NCI-H345 treated with DMSO at 0.1 percent for 48 hours (cell line): ENCODE results near the gene TECPR1.

Source experiments
- DNase-seq: peaks from one replicate; lab custom pipeline; 2025; ENCODE audit not compliant: unreplicated experiment; lab: John Stamatoyannopoulos, UW

Gene TECPR1

DNA sequence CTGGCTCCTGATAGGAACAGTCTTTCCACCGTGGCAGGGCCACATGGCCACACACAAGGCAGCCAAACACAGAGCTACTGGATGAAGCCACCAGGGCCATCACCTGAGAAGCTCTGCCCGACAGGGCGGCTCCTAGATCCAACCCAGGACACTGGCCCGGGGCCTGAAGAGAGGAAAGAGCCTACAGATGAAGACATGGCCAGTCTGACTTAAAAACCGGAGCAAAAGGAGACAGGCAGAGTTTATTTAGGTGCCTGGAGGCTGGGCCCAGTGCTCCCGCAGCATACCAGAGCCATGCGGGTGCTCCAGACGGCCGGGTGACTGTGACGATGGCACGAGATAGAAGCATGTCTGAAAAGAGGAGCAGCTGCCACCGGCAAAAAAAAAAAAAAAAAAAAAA is 3.9 kb downstream of the TECPR1 start:
- no peak for DNase-seq

- DNase-seq: no peak
Measured at GRCh38 chr7:98244871-98245270, 7.2 kb downstream of the TECPR1 start.

DNA sequence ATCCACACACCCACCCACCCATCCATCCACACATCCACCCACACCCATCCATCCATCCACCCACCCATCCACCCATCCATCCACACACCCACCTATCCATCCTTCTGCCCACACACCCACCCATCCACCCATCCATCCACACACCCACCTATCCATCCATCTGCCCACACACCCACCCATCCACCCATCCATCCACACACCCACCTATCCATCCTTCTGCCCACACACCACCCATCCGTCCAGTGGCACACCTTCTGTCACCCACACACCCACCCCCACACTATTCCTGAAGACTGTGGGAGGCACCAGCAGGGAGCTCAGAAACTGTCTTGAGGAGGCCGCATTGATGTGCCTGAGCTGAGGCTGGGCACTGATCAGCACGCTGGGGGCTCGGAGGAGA is 9.1 kb downstream of the TECPR1 start:
- no peak for DNase-seq

DNA sequence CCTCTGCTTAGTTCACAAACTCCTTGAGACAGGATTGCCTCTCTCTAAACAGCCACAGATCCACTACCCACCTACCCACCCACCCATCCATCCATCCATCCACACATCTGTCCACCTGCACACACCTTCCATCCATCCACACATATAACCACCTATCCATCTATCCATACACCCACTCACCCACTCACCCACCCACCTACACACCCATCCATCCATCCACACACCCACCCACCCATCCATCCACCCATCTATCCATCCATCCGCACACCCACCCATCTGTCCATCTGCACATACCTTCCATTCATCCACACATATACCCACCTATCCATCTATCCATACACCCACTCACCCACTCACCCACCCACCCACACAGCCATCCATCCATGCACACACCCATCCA is 9.7 kb downstream of the TECPR1 start:
- DNase-seq: no peak

DNA sequence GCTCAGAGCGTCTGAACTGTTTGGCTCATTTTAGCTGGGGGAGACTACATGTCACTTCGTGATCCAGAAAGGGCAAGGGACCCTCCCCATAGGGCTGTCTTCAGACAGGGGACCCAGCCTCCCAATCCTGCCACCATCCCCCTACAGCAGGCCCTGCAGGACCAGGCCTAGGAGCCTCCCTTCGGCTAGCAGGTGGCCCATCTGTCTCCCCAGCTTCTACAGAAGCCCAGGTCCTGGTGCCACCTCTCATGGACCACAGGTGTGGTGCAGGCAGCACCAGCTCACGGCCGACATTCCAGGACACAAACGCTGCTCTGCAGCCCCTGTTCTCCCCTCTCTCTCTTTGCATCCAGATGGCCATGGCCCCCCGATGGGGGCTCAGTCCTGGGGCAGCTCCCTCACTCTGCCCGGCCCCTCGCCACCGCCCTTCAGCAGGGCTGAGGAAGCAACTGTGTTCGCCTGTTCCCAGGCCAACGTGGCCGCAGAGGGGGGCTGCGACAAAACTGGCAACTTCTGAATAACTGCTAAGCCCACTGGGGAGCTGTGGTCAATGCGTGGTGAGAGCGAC is 10.3 kb downstream of the TECPR1 start:
- DNase-seq: no peak

DNA sequence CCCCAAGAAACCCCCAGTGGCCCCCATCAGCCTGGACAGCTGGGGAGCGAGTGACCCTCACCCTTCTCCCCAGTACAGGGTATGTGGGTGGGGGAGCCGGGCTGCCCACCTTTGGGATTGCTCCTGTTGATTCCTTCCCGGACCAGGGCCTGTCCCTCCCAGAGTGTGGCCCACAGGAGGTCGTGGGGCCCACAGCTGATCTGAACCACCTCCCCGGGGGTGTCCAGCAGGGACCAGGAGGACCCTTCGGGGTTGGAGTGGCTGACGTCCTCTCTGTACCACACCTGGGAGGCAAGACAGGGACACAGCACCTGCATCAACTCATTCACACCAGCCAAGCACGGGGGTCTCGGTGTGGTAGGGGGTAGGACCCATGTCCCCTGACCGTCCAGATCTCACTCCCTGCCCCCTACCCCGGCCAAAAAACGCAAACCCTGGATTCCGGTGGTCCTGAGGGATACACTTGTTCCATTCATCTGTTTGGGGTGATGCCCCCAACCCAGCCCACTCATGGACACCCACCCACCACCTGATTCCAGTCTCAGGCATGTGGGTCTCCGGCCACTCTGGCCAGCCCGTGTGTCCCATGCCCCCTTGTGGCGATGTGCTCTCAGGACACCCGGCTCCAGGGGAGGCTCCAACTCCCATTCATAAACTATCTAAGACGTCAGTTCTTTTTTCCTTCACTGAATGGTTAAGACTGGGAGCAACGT is 10.9 kb downstream of the TECPR1 start:
- no peak for DNase-seq

DNA sequence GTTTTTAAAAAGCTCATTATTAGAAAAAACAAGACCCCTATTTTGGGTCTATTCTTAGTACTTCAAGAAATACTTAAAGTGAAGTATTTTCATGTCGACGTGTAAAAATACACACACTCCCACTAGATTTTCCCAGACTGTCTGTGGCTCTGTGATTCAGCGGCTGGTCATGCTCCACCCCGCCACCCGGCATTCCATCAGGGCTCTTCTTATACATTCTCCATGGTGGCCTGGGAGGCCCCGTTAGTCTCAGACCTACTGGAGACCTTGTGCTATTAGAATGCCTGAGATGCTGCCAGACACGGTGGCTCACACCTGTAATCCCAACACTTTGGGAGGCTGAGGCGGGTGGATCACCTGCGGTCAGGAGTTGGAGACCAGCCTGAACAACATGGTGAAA is 13.1 kb downstream of the TECPR1 start:
- no peak for DNase-seq

GRCh38 chr7:98238076-98238475 is 14.0 kb downstream of the TECPR1 start:
- no peak for DNase-seq

DNA sequence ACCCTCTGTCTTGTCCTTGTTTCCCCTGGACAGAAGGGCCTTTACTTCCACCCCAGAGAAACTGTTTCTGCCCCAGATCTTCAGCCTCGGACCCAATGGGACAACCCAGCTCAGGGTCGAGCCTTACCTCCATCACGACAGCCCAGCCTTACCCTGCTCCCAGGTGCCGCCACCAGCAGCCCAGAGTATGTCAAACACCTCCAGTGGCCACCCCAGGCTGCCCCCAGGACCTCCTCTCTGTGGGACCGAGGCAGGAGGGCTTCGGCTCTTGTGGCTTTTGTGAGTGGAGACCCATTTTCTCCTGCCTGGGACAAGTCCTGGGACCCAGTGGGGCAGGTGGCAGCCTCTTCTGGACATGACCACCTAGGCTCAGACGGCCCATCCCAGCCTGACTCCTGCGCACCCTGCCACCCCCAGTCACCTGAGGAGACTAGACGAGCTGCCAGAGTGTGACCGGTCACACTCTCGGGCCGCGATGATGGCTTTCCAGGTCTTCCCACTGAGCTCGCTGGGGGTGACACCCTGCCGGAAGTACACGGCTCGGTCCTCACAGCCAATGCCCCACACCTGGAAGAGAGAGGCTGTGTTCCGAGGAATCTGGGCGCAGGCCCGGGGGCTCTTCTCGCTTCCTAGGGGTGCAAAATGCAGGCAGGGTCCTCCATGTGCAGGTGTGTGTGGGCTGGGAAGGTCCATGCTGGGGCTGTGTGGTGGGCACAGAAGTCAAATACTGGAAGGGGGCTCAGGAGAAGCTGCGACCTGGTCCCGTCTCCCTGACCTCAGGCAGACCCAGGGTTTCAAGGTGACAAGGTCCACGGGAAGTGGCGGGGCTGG is 15.5 kb downstream of the TECPR1 start:
- DNase-seq: no peak

DNA sequence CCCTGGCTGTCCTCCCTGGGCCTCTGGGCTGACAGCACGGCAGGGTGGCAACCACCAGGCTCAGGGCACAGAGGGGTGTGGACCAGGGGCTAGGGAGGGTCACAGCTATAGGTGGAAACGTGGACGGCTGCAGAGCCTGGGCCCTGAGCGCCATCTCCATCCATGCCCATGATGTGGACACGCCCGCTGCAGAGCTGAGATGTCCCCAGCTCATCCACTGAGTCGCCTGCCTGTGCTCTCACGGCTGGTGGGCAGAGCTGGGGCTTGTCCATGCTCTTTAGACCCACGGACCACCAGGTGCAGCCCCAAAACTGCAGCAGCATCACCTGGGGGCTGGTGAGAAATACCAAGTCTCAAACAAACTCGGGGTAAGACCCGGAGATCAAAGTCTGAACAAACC is 16.1 kb downstream of the TECPR1 start:
- no peak for DNase-seq

DNA sequence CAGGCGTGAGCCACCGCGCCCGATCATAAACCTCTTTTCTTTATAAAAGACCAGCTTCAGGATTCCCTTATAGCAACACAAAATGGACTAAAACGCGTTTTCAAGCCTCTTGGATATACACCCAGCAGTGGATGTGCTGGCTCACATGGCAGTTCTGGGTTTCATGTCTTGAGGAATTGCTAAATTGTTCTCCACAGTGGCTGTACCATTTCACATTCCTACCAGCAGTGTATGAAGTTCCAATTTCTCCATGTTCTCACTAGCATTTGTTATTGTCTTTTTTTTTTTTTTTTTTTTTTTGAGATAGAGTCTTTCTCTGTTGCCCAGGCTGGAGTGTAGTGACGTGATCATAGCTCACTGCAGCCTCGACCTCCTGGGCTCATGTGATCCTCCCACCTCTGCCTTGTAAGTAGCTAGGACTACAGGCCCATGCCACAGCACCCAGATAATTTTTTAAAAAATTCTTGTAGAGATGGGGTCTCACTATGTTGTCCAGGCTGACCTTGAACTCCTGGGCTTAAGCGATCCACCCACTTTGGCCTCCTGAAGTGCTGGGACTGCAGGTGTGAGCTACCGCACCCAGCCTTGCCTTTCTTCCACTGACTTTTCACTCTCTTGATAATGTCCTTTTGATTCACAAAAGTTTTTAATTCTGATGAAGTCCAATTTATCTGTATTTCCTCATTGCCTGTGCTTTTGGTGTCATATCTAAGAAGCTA is 17.4 kb downstream of the TECPR1 start:
- DNase-seq: no peak

DNA sequence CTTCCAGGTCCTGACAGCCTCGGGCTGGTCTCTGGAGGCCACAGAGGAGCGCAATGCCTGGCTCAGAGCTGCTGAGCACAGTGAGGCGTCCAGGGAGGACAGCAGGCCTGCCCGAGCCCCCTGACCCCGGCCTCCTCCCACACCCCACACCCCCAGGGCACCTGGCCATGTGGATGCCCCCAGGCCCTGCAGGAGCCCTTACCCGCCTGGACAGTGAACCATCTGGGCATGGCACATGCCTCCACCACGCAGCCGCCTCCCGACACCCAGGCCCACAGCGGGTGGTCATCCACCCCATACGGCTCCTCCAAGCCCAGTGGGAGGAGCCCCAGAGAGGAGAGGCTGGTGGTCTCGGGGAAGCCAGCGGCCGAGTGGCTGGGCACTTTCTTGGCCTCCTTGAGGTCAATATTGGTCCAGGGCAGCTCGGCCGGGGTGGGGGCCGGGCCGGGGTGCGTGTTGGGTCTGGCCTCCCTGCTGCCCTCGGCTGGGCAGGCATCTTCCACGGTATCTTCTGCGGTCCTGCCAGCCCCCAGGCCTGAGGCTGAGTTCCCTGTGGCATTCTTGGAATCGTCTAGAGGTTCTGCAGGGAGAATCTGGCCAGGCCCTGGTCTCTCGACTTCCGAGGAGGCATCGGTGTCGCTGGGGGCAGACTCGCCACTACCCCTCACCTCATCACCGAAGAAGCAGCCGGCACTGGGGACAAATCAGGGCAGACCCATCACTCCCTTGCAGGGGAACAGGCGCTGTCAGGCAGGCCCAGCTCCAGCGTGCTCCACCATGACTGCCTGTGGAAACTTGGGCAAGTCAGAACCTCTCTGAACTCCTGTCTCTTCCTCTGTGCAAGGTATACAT is 18.6 kb downstream of the TECPR1 start:
- no peak for DNase-seq

DNA sequence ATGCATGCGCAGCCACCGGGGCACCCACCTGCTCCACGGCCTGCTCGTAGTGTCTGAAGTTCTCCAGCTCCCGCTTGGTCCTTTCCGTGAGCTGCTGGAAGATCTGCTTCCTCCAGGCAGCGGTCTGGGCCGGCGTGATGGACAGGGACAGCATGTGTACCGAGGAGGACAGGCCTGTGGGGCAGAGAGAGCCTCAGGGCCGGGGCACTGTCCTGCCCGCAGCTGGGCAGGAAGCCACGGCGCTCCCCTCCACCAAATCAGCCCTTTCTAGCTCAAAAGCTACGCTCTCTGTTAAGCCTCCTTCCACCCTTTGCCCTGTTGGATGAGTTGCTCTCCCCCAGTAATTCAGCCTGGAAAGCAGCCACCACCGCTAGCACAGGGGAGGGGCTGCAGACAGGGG is 19.2 kb downstream of the TECPR1 start:
- DNase-seq: no peak

DNA sequence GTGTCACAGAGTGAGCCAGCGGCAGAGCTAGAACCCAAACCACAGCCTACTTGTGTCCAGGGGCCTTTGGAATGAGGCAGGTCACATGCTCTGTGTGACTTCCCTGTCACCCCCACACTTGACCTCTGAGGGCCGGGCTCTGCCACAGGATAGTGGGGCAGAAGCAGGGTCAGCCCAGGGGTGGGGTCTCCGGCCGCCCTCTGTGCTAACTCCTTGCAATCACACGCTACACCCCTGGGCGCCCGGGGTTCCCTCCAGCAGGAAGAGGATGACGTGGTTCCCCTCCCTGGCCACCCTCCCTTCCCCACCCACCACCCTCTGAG is 19.8 kb downstream of the TECPR1 start:
- no peak for DNase-seq

DNA sequence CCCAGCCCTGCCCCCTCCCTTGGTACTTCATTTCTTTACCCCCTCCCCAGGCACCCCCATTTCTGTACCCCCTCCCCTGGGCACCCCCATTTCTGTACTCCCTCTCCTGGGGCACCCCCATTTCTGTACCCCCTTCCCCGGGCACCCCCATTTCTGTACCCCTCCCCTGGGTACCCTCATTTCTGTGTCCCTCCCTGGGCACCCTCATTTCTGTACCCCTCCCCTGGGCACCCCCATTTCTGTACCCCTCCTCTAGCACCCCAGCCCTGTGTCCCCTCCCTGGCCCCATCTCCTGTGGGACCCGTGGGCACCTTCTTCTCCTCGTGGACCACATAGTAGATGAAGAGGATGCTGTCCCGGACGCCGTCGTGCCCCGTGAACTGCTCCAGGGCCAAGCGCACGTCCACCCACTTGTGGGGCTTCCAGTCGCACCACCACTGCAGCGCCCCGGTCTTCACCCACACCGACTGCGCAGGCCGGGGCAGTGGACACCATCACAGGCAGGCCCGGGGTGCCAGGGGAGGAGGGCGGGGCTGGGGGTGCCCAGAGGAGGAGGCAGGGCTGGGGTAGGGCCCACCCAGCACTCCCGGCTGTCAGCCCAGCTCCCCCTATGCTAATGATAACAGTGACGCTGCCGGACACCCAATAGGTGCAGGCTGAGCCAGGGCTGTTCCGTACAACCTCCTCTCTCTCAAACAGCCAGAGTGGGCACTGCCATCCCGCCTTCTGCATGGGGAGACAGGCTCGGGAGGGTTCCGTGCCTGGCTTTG is 20.4 kb downstream of the TECPR1 start:
- DNase-seq: no peak

DNA sequence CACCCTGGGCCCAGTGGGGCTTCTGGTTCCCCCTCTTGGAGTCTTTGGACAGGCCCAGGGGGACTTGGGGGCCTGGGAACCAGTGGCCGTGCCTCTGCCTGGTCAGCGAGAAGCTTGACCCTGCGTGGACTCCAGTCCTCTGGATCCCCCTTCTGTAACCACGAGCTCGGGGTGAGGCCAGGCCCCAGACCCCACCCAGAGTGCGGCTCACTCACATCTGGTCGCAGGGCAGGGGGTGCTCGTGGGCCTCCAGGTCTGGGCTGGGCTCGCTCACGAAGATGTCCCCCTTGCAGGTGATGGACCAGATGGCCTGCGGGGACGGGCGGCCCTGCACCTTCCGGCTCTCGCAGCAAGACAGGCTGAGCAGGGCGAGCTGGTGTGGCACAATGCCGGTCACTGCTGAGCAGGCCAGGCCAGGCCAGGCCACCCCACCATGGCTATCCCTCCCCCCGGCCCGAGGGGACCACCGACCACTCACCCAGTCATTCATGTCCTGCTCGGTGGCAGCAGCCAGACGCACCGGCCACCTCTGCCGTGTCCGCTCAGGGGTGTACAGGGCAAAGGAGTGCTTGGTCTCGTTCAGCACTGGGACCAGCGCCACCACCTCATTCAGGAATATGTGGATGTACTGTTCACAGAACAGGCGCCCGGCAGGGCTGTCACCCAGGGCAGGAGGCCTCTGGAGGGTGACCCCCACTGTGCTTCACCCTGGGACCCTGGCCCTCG is 21.1 kb downstream of the TECPR1 start:
- DNase-seq: no peak

DNA sequence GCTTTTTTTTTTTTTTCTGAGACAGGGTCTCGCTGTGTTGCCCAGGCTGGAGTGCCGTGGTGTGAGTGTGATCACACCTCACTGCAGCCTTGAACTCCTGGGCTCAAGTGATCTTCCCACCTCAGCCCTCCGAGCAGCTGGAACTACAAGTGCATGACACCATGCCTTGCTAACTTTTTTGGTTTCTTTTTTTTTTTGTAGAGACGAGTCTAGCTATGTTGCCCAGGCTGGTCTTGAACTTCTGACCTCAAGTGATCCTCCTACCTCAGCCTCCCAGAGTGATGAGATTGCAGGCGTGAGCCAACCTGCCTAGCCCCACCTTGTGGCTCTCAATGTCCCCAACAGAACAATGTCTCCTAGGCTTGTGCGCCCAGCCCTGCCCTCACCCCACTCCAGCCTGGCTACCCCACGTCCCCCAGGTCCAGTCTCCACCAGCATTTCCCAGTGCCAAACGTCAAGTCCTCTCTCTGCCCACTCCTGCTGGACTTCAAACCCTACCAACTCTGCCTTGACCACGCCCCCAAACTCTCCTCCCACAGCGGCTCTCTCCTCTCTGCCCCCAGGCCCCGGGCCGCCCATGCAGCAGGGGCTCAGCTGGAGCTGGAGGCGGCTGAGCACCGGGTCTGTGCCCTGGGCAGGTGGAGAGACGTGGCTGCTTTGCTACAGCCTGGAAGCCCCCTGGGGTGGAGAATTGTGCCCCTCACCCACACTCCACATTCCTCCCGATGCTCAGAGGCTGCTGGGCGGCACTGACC is 21.9 kb downstream of the TECPR1 start:
- no peak for DNase-seq

GRCh38 chr7:98229441-98229840 is 22.6 kb downstream of the TECPR1 start:
- no peak for DNase-seq

DNA sequence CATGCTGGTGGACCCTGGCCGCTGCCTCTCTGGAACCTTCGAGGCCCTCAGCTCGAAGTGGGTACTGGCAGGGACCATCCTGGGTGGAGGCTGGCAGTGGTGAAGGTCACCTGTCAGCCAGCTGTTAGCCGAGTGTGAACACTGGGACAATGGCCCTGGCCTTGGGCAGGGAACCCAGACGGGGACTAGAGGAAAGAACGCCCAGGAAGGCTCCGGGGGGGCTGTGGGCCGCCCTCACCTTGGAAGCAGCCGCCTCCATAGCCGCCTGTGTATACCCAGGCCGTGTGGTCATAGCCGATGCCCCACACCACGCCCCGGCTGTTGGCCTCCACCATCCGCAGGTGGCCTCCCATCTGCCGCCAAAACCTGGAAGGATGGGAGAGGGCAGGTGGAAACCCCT is 23.2 kb downstream of the TECPR1 start:
- DNase-seq: no peak
